GM19455 (cell line): ENCODE results near the gene EFCC1.
"Not testable (repeated sequence)": the region's sequence is repeated elsewhere in the genome, so short reads cannot be mapped to it uniquely, and the experiment has no call there.

Experiments used
- ATAC-seq: cut with Tn5 transposase; IDR thresholded peaks from one replicate; pipeline ENCODE4 v1.9.1; 2021; ENCODE audit not compliant: unreplicated experiment

EFCC1 gene

GRCh38 chr3:129051871-129052340, 50.8 kb downstream of the EFCC1 start:
- no peak for ATAC-seq

GRCh38 chr3:129052675-129053074, 51.6 kb downstream of the EFCC1 start:
- no peak for ATAC-seq

GRCh38 chr3:129054605-129055104, 53.6 kb downstream of the EFCC1 start:
- ATAC-seq: no peak

- no peak for ATAC-seq
These were observed 55.5 kb downstream of the EFCC1 start for GRCh38 chr3:129056451-129057173.

GRCh38 chr3:129057249-129057648, 56.1 kb downstream of the EFCC1 start:
- no peak for ATAC-seq

GRCh38 chr3:129058441-129059200, 57.5 kb downstream of the EFCC1 start:
- no peak for ATAC-seq

GRCh38 chr3:129059311-129059958, 58.3 kb downstream of the EFCC1 start:
- ATAC-seq: no peak

GRCh38 chr3:129060276-129061022, 59.3 kb downstream of the EFCC1 start, which contains the start of gene GP9:
Gene GP9 (plus strand): TSS chr3:129060779. CDS start chr3:129061740, 961 bp downstream.
- ATAC-seq: no peak

GRCh38 chr3:129061023-129061887, 60.2 kb downstream of the EFCC1 start:
- ATAC-seq: no peak

- no peak for ATAC-seq
These were observed 61.1 kb downstream of the EFCC1 start for GRCh38 chr3:129061888-129062834.

GRCh38 chr3:129063091-129063640, 62.1 kb downstream of the EFCC1 start:
- ATAC-seq: no peak

GRCh38 chr3:129063841-129064482, 62.9 kb downstream of the EFCC1 start:
- no peak for ATAC-seq

- ATAC-seq: no peak
These were observed 64.1 kb downstream of the EFCC1 start for GRCh38 chr3:129065016-129065719.

- ATAC-seq: no peak
These were observed 64.6 kb downstream of the EFCC1 start for GRCh38 chr3:129065720-129066073.

GRCh38 chr3:129067719-129068118, 66.6 kb downstream of the EFCC1 start:
- ATAC-seq: not testable (repeated sequence)

GRCh38 chr3:129068291-129068886, 67.3 kb downstream of the EFCC1 start:
- ATAC-seq: no peak
